ENCODE results near the gene EIF3L.
A peak's percentile ranks its signal among the peaks of the same experiment; 100 is the strongest.

Gene EIF3L

GRCh38 chr22:37854946-37855345 is 5.7 kb downstream of the EIF3L start:
- no peak for DNase-seq (ENCODE audit: low read depth)

DNA sequence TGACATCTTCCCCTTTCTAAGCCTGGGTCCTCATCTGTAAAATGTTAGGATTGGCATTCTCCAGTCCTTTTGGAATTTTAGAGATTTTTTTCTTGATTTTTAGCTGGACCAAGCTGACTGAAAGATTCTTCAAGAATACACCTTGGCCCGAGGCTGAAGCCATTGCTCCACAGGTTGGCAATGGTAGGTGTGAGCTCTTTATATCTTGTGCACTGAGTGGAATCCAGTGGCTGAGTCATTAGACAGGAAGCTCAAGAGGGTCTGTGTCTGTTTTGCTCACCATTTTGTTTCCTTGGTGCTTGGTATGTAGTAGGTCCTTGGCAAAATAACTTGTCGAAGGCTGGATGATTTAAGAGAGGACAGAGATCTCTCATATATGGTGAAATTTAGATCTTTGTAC is 6.2 kb downstream of the EIF3L start:
- no peak for DNase-seq (ENCODE audit: low read depth)

GRCh38 chr22:37860796-37861421 is 11.7 kb downstream of the EIF3L start:
- DNase-seq (ENCODE audit: low read depth), result no peak

DNA sequence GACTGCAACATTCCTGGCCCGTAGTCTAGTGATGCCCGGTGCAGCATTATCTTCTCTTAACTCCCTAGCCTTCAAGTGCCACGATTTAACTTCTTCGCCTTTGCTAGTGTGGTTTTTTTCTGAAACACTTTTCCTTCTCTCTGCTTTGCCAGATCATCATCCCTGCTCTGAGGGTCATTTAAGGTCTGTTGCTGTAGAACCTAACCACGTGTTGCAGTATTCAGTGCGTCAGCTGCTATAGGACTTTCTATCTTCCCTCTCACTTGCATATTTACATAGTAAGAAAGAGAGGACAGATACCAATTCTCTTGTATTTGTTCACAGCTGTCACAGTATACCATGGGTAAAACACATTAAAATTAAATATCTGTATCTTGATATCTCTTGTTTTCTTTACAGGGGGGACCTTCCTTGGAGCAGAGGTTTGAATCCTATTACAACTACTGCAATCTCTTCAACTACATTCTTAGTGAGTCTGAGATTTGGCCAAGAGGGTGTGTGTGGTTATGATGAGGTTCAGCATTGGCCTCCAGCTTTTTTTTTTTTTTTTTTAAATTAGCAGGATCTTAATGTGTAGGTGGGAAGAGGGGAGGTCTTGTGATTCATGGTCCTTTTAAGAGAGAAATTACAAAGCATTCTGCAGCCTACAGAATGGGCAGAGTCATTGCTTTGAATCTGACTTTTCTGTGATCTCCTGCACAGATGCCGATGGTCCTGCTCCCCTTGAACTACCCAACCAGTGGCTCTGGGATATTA is 13.5 kb downstream of the EIF3L start:
- DNase-seq (ENCODE audit: low read depth), result no peak

GRCh38 chr22:37865510-37865909 is 16.3 kb downstream of the EIF3L start:
- DNase-seq (ENCODE audit: low read depth), result no peak

- peak; percentile 39 for DNase-seq (ENCODE audit: low read depth)
Observed at GRCh38 chr22:37870273-37870672, 21.1 kb downstream of the EIF3L start.

DNA sequence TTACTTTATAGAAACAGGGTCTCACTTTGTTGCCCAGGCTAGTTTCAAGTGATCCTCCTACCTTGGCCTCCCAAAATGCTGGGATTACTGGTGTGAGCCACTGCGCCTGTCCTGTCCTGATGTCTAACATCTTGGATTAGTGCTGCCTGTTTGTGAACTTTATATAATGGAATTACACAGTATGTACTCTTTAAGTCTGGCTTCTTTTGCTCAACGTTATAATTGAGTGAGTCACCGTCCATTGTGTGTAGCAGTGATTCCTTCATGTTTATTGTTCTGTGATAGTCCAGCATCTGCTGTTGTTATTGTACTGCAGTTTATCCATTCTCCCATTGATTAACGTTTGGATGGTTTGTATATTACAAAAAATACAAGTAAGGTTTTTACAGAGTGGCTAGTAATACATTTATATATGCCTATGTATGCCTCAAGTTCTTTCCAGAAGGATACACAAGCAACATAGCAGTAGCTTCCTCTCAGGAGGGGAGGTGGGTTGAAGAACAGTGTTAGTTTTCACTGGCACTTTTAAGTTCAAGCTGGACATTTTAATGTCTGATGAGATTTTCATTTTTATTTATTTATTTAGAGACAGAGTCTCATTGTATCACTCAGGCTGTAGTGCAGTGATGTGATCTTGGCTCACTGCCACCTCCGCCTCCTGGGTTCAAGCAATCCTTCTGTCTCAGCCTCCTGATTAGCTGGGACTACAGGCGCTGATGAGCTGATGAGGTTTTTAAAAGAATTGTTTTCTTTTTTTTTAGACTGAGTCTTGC is 31.6 kb downstream of the EIF3L start:
- DNase-seq (ENCODE audit: low read depth), result peak; percentile 83

GRCh38 chr22:37884420-37884819 is 35.2 kb downstream of the EIF3L start:
- DNase-seq (ENCODE audit: low read depth), result no peak

DNA sequence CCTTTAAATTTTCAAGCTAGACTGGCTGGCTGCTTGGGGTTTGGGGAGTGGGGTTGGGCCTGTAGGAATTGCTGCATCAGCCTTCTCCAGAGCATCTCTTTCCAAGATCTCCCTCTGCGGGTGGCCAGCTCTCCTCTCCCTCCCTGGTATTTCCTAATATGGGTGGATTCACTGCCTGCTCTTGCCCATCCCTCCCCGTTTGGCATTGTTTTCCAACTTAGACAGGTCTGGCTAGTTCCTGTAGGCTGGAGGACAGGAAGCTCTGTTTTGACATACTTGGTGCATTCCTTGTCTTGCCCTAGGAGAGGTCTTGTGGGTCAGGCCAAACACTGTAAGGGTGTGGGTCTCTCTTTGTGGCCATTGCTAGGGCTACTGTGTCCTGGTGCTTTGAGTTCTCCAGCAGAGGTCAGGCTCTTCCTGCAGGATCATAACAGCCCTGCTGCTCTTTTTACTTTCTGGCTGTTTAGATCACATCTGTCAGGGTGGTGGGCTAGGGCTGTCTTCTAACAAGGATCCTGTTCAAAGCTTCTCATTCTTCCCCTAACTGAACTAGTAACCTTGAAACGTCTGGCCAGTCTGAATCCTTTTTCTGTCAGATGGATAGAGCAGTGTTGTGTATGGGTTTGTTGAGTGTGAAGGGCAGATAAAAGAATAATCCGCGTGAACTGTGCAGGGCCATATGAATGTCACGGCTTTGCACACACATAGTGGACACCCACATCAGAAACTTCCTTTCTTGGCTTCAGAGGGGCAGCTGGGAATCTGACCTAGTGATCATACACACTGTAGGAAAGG is 38.6 kb downstream of the EIF3L start:
- peak; percentile 63 for DNase-seq (ENCODE audit: low read depth)

DNA sequence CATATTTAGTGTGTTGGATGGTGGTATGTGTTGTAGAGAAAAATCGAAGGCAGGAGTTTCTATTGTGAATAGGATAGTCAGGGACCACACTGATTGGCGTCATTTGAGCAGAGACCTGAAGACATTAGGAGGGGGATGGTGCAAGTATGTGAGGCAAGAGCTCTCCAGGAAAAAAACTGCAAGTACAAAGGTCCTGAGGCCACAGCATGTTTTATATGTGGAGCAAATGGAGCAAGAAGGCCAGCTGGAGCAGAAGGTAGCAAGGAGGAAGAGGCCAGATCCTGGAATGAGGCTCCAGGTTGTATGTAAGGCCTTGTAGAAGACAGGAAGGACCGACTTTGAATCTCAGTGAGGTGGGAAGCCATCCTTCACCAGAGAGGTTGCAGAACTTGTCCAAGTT is 42.7 kb downstream of the EIF3L start:
- DNase-seq (ENCODE audit: low read depth), result no peak

DNA sequence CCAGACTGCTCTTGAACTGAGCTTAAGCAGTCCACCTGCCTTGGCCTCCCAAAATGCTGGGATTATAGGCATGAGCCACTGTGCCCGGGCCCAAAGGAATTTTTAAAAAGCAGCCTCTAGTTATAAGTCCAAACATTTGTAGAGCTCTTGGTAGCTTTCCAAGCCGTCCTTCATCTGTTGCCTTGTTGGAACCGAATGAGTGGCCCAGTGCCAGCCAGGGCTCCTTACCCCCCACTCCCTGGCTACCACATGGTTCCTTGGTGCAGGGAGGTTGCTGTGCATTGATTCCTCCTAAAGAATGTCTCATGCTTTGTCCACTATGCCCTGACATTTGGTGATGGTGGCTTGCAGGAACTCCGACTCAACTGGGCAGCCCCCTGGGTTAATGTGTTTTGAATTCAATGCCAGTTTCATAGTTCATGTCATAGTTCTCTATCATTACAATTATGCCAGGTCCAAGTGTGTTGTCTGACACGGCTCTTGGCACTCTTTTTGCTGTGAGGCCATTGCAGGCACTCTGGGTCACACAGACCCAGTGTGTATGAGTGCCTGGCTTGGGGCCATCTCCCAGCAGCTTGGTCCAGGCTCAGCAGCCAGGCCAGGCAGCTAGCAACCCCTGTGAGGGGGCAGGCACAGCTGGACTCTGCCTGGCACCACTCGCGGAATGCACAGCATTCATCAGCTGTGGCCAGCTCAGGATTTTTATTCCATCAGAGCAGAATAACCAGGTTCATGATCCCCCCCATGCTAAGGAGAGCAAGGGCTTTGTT is 43.5 kb downstream of the EIF3L start:
- no peak for DNase-seq (ENCODE audit: low read depth)

DNA sequence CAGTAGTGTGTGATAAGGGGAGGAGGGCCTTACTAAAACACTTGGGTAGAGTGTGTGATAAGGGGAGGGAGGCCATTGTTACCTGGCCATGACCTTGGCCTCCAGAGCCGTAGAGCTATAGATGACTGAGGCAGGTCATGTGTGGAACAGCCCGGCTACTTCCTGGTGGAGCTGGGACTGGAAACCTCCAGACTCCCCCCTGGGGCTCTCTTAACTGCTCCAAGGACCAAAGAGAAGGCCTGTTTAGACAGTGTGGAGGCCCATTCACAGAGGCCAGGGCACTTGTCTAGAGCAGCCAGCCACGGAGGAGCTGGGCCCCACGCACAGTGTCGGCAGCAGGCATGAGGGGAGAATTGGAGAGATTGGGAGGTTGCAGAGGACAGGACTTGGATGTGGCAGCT is 44.4 kb downstream of the EIF3L start:
- no peak for DNase-seq (ENCODE audit: low read depth)

DNA sequence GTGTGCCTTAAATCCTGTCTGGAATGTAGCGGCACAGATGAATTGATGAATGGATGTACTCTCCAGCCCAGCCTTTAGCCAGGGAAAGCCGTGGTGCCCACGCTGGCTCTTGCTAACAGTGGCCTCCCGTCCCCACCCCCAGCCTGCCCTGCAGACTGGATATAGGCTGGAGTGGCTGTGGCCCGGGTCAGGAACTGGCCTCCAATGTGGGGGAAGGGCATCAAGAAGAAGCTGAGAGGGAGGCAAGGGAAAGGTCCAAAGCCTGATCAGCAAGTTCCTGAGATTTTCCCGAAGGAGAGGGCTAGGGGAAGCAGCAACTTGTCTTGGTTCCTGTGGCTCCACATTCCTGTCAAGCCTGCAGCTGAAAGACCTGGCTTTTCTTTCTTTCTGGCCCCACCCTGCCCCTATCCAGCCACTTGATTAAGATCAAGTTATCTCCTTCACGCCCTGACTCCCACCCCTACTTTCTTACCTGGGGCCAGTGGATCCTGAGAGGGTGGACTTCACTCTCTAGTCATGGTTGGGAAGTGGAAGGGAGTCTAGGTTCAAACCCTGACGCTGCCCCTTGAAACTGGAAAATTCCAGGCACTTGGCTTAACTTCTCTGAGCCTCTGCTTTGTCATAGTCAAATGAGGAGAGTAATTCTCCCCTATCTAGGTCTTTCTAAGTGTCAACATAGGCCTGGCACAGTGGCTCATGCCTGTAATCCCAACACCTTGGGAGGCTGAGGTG is 45.9 kb downstream of the EIF3L start:
- no peak for DNase-seq (ENCODE audit: low read depth)

GRCh38 chr22:37896181-37896592 is 47.0 kb downstream of the EIF3L start:
- DNase-seq (ENCODE audit: low read depth), result peak; percentile 74

GRCh38 chr22:37896939-37897338 is 47.7 kb downstream of the EIF3L start:
- DNase-seq (ENCODE audit: low read depth), result no peak

- DNase-seq (ENCODE audit: low read depth), result no peak
Observed at GRCh38 chr22:37897807-37898206, 48.6 kb downstream of the EIF3L start.

DNA sequence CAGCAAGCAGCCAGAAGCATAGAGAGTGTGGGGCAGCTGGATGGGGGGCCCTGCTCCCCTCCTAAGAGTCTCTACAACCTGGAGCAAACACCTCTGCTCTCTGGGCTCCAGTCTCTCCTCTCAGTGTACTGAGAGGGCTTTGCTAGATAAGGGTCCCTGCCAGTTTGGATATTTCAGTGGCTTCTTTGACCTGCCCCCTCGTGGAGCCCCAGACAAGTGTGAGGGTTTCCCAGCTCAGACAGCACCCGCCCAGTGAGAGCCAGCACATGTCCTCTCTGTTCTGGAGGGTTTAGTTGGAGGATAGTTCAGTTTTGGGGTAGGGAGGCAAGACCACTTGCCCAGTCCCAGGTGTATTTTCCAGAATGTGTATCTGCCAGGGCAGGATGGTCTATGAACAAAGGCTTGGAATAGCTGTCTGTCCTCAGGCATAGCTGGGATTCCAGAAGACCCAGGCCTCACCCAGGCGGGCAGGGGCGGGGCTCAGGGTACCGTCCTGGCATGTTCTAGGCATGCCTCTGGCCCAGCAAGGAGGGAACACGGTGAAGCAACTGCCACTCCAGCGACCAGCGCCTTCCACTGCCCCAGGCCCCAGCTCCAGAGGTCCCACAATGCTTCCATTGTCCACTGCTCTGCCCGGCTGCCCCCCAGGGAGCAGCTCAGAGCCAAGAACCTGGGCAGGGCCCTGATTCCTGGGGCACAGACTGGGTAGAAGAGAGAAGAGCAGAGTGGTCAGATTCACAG is 49.4 kb downstream of the EIF3L start:
- no peak for DNase-seq (ENCODE audit: low read depth)

GRCh38 chr22:37904572-37905533 is 55.6 kb downstream of the EIF3L start:
- DNase-seq (ENCODE audit: low read depth), result peak; percentile 98

Measured in iris pigment epithelial cell (primary cell).